Activated naive CD4-positive, alpha-beta T cell (primary cell): ENCODE results near the gene MED12L.

Source experiments
- DNase-seq, 4 experiments: peaks; one replicate each; lab custom pipeline; 2025; lab: John Stamatoyannopoulos, UW

The MED12L gene

DNA sequence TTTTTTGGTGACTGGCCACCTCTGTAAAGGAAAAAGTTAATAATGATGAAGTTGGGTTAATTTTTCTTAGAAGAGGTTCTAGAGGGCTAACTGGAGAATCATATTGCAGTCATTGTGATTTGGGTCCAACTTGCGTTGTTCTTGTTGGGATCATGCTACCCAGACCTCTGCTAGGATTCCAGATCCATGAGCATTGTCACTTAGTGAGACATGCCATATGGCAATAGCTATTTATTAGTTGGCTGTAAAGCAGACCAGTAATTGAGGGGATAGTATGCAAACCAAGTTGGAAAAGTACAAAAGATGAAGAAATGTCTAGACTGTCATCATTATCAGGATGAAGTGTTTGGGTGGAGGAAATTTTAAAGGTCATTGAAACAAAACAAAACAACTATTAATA, 329.8 kb downstream of the MED12L start:
- no peak for DNase-seq

DNA sequence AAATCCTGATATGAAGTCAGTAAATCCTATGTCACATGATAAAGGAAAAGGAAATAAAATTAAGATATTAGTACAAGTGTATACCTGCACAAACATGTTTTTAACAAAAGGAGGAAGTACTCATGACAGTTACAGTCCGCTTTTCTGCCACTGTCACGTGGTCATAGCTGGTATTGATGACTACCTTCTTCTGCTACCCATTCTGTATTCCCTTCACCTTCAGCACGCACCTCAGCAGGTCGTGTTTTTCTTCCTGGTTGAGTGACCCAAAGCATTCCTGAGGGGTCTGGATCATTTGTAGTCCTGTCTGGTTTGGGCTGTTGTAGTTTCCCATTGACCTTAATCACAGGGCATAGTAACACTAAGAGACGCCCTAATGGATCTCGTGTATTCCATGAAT, 334.3 kb downstream of the MED12L start:
- no peak for DNase-seq

DNA sequence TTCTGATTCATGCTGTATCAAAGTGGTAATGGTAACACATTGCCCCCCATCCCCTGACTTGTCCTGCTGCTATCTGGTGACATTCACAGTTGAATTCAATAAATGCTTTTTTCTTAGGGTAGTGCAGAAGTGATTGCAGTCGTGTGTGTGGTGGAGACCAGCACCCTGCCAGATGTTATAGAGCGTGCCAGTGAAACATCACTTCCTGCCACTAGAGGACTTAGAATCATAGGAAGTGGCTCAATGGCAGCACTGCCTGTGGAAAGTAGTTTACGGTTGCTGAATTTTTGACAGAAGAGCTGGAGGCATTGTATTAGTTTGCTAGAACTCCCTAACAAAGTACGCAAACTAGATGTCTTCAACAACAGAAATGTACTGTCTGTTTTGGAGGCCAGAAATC, 336.5 kb downstream of the MED12L start:
- DNase-seq: no peak

DNA sequence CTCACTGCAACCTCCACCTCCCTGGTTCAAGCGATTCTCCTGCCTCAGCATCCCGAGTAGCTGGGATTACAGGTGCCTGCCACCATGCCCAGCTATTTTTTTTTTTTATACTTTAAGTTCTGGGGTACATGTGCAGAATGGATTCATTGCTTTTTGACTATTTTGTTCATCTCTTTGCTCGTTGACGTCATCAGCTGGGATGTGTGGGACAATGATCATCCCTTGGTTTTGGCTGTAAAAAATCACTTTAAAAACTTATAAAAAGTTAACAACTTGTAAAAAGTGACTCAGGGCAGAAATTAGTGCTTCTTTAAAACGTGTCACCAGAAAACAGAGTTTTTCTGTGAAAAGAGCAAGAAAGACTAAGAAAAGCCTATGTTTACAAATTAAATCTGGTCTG, 337.6 kb downstream of the MED12L start:
- no peak for DNase-seq

DNA sequence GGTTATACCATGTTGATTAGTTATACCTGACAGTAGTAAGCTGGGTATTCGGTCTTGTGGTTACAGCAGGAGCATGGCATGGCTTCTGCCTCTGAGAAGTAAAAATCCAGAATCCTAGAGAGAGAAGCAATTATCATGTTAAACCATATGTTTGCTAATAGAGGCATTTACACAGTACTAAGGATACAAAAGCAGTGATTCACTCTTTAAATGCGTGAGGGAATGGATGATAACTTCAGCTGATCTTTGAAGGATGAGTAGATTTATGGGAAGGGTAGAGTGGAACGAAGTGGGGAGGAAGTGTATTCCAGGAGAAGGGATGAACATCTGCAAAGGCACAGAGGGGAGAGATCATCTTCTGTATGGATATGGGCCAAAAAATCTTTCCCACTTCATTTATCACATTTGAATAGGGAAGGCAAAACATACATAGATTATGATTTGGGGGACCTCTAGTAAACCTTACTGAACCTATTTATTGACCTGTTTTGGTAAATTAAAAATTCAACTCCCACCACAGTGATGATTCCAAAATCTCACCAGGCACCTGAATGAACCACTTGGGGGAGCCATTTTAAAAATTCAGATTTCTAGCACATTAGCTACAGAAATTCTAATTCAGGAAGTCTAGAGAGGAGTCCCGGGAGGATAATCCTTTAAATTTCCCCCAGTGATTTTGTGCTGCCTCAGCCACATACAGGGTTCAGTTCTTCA, 340.3 kb downstream of the MED12L start:
- DNase-seq: no peak

DNA sequence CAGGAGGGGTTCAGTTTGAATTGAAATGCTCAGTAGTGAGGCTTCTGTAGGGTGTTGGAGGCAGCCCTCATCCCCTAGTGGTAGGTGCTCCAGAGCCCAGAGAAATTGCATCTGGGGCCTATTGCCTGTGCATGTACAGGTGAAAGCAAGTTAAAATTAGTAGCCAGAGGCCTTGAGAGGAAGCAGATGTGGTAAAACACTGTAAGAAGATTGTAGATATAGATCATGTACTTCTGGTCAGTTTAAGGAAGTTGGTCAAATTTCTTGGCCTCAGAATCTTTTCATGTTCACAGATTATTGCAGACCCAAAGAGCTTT, 340.8 kb downstream of the MED12L start:
- no peak for DNase-seq

DNA sequence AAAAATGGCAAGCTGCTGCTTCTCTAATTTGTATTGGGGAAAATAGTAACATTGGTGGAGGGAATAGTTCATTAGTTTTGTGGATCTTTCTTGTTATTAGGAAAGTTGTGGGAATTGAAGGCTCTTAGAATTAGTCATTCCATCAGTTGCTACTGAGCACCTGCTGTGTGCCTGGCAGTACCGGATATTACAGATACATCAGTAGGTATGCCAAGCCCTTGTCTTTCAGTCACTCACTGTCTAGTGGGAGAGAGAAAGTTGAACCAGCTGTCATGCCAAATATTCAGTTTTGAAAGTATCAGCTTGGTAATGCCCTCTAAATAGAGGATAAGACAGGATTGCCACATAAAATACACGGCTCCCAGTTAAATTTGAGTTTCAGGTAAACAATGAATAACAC, 342.9 kb downstream of the MED12L start:
- no peak for DNase-seq

DNA sequence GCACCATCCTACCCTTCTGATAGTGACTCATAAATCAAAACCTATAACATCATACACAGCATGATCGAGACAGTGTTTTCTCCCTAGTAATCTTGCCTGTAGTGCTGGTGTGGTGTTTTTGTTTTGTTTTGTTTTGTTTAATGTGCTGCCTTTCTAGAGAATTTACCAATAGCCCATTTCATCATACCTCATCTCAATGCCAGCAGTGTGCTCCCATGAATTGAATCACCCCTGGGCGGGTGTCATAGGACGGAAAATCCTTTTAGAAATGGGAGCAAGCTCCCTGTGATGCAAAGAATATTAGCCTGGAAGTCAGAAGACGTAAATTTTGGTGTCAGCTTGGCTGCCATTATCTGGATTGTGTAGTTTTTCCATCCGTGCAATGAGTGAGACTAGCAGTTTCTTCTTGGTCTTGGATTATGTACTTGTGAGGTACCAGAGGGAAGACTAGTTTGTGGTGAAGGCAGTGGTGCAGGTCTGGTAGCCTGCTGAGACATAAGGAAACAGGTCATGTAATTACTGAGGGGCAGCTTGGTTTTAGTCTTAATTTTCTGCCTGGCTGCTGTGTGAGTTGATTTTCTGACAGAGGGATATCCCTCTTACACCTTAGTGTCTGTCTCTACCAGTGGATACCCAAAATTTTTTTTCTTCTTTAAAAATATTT, 345.5 kb downstream of the MED12L start:
- no peak for DNase-seq

DNA sequence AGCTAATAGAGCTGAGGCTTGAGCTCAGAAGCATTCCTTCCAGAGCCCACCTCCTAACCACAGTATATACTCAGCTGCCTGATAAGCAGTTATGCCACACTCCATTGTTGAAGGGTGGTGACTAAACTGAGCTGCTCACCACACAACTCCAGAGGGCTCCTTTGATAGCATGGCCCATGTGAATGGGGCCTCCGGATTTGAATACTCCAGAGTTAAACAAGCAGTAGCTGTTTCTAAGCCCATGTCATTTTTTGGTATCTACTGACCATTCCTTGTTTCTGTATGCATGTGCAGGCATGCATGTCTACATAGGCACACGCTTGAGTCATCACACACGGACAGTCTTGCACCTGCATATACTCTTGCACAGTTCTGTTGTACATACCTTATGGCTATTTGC, 346.5 kb downstream of the MED12L start:
- DNase-seq: no peak

DNA sequence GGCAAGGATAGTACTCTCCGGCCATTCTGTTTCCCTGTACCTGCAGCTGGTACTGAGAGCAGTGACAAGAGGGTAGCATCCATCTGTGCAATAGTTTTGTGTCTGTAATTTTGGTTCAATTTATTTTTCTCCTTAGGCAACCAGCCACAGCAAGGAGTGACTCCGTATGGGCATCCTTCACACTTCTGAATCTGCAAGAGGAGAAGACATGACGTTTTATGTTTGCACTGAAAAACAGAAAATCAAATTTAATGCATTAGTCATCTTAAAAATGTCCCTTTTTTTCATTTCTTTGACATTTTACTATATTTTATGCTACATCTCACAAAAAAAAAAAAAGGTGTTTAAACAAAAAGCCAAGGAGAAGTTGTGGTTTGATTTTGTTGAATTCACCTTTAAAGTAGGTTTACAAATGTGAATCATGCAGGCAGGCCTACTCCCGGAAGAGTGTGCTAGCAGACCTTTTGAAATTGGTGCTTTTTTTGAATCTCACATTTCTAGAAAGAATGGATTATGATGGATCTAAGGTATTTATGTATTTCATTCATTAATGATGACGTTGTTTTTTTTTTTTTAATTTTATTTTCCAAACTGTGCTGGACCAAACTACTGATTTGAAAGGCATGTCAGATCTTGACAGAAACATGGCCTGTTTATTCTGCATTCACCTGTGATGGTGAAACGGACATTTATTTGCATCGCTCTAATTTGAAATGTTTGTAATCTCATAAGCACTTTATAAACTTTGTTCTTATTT, 347.3 kb downstream of the MED12L start:
- DNase-seq: no peak

DNA sequence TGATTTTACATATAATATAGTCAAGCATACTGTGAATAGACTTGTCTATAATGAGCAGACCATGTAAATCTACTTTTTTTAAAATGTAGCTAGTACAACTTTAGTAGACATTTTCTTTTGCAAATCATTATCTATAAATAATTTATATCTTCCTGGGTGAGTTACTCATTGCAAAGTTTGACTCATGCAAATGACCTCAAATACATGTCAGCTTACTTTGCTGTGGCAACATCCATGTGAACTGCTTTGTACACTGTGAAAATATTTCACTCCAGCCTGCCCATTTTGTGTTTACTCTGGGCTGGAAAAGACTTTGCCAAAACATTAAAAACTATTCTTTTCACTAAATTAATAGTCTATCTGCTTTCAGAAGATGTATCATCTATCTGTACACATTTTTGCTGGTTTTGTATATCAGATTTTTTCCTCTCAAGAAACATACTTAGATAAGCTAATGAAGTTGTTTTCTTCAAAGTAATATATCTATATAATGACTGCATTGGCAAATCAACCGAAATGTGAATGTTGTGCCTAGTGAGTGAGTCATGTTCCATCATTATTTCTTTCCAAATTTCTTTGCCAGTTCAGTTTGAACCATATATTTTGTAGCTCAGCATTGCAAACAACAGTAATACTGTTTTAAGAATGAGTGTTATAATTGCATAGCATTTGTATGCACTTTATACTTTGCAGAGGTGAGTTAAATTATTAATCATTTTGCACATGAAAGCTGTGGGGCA, 348.9 kb downstream of the MED12L start:
- DNase-seq: no peak

DNA sequence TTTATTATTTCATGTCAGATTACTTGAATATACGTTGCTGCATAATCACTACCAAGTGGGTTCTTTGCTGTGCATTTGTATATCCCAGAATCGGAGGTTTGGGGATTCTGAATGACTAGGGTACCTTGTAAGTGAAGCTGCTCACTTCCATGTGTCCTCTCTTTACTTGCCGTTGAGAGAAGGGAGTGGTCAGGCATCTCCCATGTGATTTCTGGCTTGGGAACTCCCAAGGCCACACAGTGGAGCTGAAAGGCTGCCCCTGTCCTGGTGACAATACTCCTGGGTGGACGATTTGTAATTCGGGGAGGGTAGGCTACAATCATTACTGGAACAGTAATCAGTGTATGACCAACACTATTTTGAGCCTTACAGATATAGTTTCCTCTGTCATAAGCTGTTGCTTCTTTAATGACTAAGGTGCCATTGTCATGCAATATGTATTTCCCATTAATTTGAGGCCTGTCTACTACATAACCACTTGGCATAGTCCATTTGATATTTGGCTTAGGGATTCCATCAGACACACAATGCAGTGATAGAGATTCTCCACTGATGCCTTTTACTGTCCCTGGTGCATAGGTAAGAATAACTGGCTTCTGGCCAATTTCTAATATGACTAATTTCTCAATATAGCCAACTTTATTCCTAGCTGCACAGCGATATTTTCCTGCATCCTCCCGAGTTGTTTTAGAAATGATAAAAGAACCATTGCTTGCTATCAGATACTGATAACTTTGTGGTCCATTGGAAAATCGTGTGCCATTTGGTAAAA, 351.4 kb downstream of the MED12L start:
- no peak for DNase-seq

DNA sequence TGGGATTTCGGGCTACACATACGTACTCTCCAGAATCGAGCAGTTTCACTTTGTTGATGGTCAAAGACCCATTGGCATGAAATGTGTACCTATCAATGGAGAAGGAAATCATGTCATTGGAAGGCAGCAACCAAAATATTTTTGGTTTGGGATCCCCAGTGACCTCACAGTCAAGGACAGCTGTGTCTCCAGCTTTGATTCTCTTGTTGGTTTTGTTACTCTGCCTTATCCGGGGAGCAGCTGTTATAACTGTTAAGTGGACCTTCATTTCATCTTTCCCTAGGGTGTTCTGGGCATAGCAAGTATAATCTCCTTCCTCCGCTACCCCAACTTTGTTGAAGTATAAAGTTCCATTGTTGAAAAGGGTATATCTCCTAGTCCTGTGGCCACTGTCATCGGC, 352.4 kb downstream of the MED12L start:
- DNase-seq: no peak

DNA sequence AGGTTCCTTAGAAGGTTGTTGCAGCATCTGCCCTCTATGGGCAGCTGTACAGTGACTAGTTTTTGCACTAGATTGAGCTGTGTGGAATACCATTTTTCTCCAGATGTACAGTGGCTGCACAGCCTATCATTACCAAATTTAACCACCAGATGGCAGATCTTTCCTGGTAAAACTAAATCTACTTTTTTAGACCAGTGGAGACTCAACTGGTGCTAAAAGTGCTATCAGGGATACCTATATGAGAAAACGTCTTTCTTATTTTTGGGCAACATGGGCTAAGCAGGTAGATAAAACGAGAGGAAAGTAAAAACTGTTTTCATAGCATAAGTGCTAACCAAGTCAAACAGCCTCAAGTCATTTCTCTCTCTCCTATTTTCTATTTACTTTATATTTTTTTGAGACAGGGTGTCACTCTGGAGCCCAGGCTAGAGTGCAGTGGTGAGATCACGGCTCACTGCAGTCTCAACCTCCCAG, 354.2 kb downstream of the MED12L start:
- DNase-seq: no peak

DNA sequence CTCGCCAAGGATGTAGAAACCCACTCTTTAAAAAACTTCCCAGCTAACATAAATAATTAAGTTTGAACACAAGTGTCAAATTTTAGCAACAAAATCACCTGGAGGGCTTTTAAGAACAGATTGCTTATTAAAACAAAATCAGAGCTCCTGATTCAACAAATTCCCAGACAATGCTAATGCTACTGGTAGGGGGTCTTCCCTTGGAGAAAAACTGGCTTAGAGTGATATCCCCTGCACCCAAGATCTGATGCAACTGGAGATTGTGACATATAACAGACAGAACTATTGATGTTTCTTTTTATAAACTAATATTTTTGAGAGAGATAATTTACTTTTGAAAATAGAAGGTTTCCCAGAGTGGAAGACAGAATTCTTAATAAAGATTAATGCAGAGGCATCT, 355.5 kb downstream of the MED12L start:
- DNase-seq: no peak

DNA sequence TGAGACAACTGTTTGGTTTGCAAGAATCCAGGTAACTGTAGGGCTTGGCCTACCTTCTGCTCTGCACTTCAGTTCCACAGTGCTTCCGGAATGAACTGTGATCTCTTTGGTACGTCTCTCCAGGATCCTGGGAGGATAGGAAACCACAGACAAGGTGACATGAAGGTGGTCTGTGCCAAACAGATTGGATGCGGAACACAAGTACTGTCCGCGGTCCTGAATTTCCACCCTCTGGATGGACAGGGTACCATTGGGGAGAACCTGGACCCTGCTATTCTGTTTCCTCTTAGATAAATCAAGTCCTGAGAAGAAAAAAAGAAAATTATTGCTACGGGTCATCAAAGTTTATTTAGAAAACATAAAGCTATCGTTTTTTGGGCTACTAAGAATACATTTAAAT, 358.1 kb downstream of the MED12L start:
- no peak for DNase-seq

DNA sequence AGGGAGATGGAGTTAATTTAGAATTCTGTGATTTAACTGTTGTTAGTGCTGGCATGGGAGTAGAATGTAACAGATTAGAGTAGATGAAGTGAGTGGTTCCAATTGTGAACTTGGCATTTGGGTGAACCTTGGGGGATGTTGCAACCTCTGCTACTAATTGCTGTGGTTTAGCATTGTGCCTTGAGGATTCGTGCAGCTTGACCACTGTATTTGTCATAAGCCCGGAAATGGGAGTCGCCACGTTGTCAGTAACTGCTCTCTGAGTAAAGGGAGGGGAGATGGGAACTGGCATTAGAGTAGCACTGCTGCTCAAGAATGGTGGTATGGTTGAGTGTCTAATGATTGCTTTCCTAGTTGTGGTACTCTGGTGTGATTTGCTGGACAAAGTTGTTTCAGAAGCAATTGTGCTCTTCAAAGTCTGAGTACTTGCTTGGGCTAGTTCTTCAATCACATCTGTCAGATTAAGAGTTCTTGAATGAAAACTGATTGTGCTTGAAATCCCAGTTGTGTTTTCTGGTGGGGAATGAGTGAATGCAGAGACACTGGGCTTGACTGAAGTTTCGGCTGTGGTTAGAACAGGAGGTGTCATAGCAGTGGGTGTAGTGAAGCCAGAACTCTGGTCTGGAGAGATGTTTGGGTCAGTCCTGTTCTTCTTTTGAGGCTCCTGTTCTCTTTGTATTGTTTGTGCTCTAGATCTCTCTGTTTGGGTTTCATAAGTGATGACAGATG, 360.0 kb downstream of the MED12L start:
- no peak for DNase-seq

DNA sequence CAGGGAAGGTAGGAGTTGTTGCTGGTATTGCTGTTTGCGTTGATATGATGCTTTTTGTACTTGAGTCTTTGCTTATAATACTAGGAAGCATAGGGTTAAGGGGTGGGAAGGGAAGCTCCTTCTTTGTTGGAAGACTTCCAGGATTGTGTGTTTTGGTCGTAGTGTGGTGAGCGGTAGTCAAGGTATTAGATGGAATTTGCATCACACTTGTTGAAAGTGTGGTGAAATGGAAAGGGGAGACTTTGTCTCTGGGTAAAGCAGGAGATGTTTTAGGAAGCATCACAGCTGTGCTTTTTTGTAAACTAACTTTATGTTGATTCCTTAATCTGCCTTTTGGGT, 360.5 kb downstream of the MED12L start:
- DNase-seq: no peak

DNA sequence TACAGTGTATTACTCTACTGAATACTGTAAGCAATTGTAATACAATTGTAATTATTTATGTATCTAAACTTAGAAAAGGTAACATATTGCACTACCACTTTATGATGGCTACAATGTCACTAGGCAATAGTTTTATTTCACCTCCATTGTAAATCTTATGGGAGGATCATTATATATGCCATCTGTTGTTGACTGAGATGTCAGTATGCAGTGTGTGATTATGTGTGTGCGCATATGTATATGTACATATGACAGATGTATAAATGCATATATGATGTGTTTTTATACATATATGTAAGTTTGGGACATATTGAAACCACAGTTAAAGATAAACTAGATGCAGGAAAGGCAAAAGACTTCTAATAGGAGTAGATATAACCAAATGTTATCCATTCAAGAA, 366.9 kb downstream of the MED12L start:
- DNase-seq: no peak

DNA sequence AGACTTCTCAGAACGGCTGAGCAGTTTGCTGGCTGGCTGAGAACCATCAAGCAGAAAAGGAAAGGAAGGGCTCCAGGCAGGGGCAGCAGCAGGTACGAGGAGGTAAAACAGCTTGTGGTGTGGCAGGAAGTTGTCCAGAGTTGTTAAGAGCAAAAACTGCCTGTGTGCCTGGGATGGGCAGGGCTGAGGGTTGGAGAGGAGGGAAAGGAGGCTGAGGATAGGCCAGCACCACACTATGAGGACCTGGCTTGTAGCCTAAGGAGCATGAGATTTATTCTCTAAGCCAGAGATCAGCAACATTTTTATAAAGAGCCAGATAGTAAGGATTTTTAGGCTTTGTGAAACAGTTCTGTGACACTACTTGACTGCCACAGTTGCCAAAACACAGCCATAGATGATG, 367.4 kb downstream of the MED12L start:
- DNase-seq: no peak

DNA sequence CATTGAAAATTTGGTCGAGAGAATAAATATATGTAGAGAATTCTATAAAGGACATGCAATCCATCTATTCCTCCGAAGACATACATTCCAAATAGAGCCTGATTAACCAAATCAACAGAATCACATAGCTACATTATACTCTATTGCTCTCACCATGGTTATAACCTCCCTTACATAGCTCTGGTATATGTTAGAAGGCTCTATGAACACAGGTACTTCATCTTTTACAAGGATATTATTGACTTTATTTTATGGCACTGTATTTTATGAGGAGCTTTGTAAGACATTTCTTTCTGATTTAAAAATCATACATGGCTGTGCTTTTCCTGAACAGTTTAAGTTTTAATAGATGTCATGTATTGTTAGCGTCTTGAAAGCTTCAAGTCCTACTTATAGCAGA, 370.6 kb downstream of the MED12L start:
- DNase-seq: no peak
